ENCODE data around the gene KCNQ1. TPM values are rescaled to one million over a fixed set of nuclear protein-coding genes. Genes with fewer than 3 reads are reported as not detected.

The KCNQ1 gene
- total and polyA plus RNA-seq, 2 donors: 6.3 to 9.1 TPM

GRCh38 chr11:2459796-2460531, 15.2 kb downstream of the KCNQ1 start:
- WGBS: 93% methylated on average over 13 of the region's 13 CpGs
- no peak overlapping the region for H3K4me3 ChIP-seq (ENCODE audit: low read depth, low read length)
- H3K36me3 ChIP-seq (ENCODE audit: insufficient read depth): no peaks in the 10 kb centered on the region
- DNase-seq (ENCODE audit: extremely low spot score): no peak
- no peak overlapping the region for H3K27ac ChIP-seq (ENCODE audit: low read depth)
- H3K4me1 ChIP-seq (ENCODE audit: insufficient read depth): no peaks in the 10 kb centered on the region

GRCh38 chr11:2460540-2461252, 15.9 kb downstream of the KCNQ1 start:
- no peak for DNase-seq (ENCODE audit: extremely low spot score)
- WGBS: 85% methylated on average over 15 of the region's 15 CpGs
- Histone ChIP-seq H3K4me3 (ENCODE audit: low read depth, low read length) (no peak overlapping the region), H3K36me3 (ENCODE audit: insufficient read depth) (no peaks in the 10 kb centered on the region), H3K4me1 (ENCODE audit: insufficient read depth) (no peaks in the 10 kb centered on the region), H3K27ac (ENCODE audit: low read depth) (no peak overlapping the region)

- H3K4me1 ChIP-seq (ENCODE audit: insufficient read depth): no peaks in the 10 kb centered on the region
- 69% methylated on average over 17 of the region's 17 CpGs for WGBS
- no peaks in the 10 kb centered on the region for H3K36me3 ChIP-seq (ENCODE audit: insufficient read depth)
- H3K4me3 ChIP-seq (ENCODE audit: low read depth, low read length): no peak overlapping the region
- DNase-seq (ENCODE audit: extremely low spot score): no peak
- H3K27ac ChIP-seq (ENCODE audit: low read depth): no peak overlapping the region
These were observed 16.6 kb downstream of the KCNQ1 start for GRCh38 chr11:2461253-2461955.

GRCh38 chr11:2461956-2462542, 17.2 kb downstream of the KCNQ1 start:
- H3K36me3 ChIP-seq (ENCODE audit: insufficient read depth): no peaks in the 10 kb centered on the region
- no peak for DNase-seq (ENCODE audit: extremely low spot score)
- no peaks in the 10 kb centered on the region for H3K4me1 ChIP-seq (ENCODE audit: insufficient read depth)
- no peak overlapping the region for H3K27ac ChIP-seq (ENCODE audit: low read depth)
- no peak overlapping the region for H3K4me3 ChIP-seq (ENCODE audit: low read depth, low read length)
- WGBS: 93% methylated on average over 14 of the region's 14 CpGs

GRCh38 chr11:2462543-2462985, 17.8 kb downstream of the KCNQ1 start:
- Histone ChIP-seq H3K36me3 (ENCODE audit: insufficient read depth) (no peaks in the 10 kb centered on the region), H3K4me3 (ENCODE audit: low read depth, low read length) (no peak overlapping the region), H3K27ac (ENCODE audit: low read depth) (no peak overlapping the region), H3K4me1 (ENCODE audit: insufficient read depth) (no peaks in the 10 kb centered on the region)
- 96% methylated on average over 8 of the region's 8 CpGs for WGBS
- no peak for DNase-seq (ENCODE audit: extremely low spot score)

- 77% methylated on average over 24 of the region's 24 CpGs for WGBS
These were observed 18.4 kb downstream of the KCNQ1 start for GRCh38 chr11:2462986-2463765.

GRCh38 chr11:2463766-2464277, 19.0 kb downstream of the KCNQ1 start:
- Histone ChIP-seq H3K4me3 (ENCODE audit: low read depth, low read length) (no peak overlapping the region), H3K27ac (ENCODE audit: low read depth) (no peak overlapping the region), H3K36me3 (ENCODE audit: insufficient read depth) (no peaks in the 10 kb centered on the region), H3K4me1 (ENCODE audit: insufficient read depth) (no peaks in the 10 kb centered on the region)
- DNase-seq (ENCODE audit: extremely low spot score): no peak
- WGBS: 82% methylated on average over 26 of the region's 26 CpGs

More at GRCh38 chr11:2462986-2463765, 18.4 kb downstream of the KCNQ1 start:
- DNase-seq (ENCODE audit: extremely low spot score): no peak
- Histone ChIP-seq H3K4me1 (ENCODE audit: insufficient read depth) (no peaks in the 10 kb centered on the region), H3K27ac (ENCODE audit: low read depth) (no peak overlapping the region), H3K4me3 (ENCODE audit: low read depth, low read length) (no peak overlapping the region), H3K36me3 (ENCODE audit: insufficient read depth) (no peaks in the 10 kb centered on the region)

GRCh38 chr11:2464451-2465165, 19.8 kb downstream of the KCNQ1 start:
- no peak for DNase-seq (ENCODE audit: extremely low spot score)
- WGBS: 93% methylated on average over 13 of the region's 13 CpGs

GRCh38 chr11:2465202-2466068, 20.6 kb downstream of the KCNQ1 start:
- Histone ChIP-seq H3K4me1 (ENCODE audit: insufficient read depth) (no peaks in the 10 kb centered on the region), H3K4me3 (ENCODE audit: low read depth, low read length) (no peak overlapping the region), H3K36me3 (ENCODE audit: insufficient read depth) (no peaks in the 10 kb centered on the region), H3K27ac (ENCODE audit: low read depth) (no peak overlapping the region)
- WGBS: 93% methylated on average over 20 of the region's 20 CpGs
- DNase-seq (ENCODE audit: extremely low spot score): no peak

More at GRCh38 chr11:2464451-2465165, 19.8 kb downstream of the KCNQ1 start:
- Histone ChIP-seq H3K4me3 (ENCODE audit: low read depth, low read length) (no peak overlapping the region), H3K36me3 (ENCODE audit: insufficient read depth) (no peaks in the 10 kb centered on the region), H3K27ac (ENCODE audit: low read depth) (no peak overlapping the region), H3K4me1 (ENCODE audit: insufficient read depth) (no peaks in the 10 kb centered on the region)

- H3K36me3 ChIP-seq (ENCODE audit: insufficient read depth): no peaks in the 10 kb centered on the region
- 83% methylated on average over 9 of the region's 9 CpGs for WGBS
- no peak overlapping the region for H3K4me3 ChIP-seq (ENCODE audit: low read depth, low read length)
- no peak for DNase-seq (ENCODE audit: extremely low spot score)
- no peak overlapping the region for H3K27ac ChIP-seq (ENCODE audit: low read depth)
- no peaks in the 10 kb centered on the region for H3K4me1 ChIP-seq (ENCODE audit: insufficient read depth)
These were observed 21.4 kb downstream of the KCNQ1 start for GRCh38 chr11:2466069-2466801.

All from urinary bladder (tissue), 4 donors.